CMK (cell line): Measurements from ENCODE around the gene SLC24A3.
"Not testable (repeated sequence)": the region's sequence is repeated elsewhere in the genome, so short reads cannot be mapped to it uniquely, and the experiment has no call there.

ENCODE experiments used
- DNase-seq: peaks from one replicate; pipeline ENCODE4 v3.0.0-alpha.2; 2010; ENCODE audit warnings: low read depth

Gene SLC24A3

GRCh38 chr20:19746396-19746795 lies 534.0 kb downstream of the SLC24A3 start:
- DNase-seq, result no peak

DNA sequence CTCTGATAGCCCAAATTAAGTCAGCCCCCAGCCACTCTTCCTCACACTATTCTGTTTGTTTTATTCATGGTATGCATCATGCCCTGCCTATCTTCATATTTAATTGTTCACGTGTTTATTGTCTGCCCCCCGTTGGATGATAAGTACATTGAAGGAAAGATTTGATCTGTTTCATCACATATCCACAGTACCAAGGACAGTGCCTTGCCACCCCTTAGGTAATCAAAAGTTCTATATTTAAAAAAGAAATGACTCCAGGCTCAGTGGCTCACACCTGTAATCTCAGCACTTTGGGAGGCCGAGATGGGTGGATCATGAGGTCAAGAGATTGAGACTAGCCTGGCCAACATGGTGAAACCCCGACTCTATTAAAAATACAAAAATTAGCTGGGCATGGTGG lies 535.5 kb downstream of the SLC24A3 start:
- no peak for DNase-seq

DNA sequence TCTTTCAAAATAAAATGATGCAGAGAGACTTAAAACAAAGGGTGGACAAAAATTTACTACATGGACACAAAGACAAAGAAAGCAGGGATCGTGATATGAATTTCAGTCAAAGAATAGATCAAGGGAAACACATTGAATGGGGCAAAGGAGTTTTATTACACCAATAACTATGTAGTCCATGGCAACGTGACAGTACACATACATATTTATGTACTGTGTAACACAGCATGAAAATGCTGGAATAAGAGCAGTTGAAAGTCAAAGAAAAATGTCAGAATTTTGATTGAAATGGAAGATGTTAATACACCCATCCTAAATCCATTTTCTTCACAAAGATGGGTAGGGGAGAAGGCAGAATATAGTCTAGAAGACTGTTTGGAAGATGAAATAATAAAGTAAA lies 536.2 kb downstream of the SLC24A3 start:
- DNase-seq, result no peak

DNA sequence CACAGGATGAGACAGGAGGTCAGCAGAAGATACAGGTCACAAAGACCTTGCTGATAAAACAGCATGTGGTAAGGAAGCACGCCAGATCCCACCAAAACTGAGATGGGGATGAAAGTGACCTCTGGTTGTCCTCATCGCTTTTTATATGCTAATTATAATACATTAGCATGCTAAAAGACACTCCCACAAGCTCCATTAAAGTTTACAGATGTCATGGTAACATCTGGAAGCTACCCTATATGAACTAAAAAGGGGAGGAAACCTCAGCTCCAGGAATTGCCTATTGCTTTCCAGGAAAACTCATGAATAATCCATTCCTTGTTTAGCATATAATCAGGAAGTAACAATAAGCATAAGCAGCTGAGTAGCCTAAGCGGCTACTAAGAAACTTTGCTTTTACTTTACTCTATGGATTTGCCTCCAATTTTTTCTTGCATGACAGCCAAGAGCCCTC lies 537.2 kb downstream of the SLC24A3 start:
- no peak for DNase-seq

DNA sequence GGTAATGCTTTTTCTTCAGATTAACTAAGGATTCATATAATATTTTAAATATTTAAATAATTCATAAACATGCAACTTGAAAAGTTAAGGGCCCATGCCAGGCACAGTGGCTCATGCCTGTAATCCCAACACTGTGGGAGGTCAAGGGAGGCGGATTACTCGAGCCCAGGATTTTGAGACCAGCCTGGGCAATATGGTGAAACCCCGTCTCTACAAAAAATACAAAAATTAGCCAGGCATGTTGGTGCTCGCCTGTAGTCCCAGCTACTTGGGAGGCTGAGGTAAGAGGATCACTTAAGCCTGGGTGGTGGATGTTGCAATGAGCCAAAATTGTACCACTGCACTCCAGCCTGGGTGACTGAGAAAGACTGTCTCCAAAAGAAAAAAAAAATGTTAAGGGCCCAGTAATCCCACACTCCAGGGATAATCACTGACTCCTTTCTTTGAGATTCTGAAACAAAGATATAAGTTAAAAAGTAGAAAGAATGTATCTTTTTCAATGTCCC lies 537.7 kb downstream of the SLC24A3 start:
- no peak for DNase-seq

DNA sequence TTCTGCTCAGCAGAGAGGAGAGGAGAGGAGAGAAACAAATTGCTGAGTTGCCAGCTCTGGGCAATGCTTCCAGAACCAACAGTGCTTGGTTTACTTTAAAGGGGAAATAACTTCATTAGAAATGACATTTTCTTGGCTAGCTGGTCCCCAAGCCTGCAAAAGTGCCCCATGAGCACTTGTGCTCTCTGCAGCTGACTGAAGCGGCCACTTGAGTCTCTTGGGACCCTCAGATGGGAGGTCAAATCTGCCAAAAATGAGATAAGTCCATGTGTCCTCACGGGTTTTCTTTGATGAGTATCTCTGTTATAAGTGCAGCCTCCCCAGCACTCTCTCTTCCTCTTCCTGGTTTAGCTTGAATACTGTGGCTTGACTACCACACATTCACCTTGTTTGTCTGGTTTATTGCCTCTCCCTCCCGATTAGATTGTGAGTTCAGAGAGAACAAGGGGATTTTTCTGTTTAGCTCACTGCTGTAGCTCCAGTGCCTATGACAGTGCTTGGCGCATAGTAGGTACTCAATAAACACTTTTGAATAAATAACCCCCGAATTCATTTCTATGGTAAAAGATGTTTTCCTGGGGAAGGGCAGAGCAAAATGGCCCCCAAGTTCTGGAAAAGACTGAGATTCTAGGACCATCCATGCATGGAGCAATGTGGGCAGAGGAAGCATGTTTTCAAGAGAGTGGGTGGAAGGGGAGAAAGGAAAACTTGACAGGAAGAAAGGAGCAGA lies 538.6 kb downstream of the SLC24A3 start:
- DNase-seq, result no peak

GRCh38 chr20:19754201-19754600 lies 541.8 kb downstream of the SLC24A3 start:
- not testable (repeated sequence) for DNase-seq

DNA sequence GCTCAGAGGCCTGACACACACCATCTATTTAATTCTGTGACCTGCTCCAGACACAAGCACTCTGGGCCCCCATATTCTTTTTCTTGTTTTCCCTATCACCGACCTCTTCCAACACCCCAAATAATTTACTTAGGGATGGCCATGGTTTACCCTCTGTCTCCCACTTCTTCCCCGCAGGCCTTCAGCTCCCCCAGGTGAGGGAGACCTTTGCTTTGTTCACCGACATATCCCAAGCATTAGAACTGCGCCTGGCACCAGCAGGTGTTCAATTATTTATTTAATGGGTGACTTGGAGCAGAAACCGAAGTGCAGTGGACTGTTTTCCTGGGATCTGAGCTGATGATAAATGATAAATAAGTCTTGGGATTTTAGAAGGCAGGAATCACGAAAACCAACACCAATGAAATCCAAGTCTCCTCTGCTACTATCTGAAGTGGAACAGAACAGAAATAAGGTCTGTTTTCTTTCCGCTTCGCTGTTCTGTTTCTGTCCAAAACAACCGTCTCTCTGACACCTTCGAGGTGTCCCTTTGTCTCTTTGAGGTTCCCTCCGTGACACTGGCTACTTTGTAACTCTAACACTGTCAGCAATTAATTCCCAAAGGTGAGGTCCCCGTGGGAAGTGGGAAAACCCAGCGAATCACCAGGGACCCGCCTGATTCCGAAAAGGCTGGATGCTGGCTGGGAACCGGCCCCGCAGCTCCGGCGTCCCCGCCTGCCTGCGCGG lies 544.5 kb downstream of the SLC24A3 start:
- DNase-seq, result no peak

GRCh38 chr20:19757487-19758132 lies 545.2 kb downstream of the SLC24A3 start:
- DNase-seq, result no peak

DNA sequence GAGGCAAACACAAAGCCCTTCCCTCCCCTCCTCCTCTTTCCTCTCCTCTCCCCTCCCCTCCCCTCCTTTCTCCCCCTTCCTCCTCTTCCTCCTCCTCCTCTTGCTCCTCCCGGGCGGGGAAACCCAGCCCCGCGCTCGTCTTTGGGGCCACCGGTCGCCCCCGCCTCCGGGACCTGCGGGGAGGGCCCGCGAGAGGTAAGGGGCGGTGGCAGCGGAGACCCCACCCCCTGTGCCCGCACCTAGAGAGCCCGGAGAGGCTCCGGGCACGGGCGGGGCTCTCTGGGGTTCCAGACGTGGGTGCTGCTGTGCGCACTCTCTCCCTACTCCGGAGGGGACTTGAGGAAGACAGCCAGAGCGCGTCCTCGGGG lies 545.7 kb downstream of the SLC24A3 start, which contains the start of gene RIN2:
RIN2 (plus strand) TSS at position 126 of the 368 bp plus-strand sequence. CDS start 131,344 bp downstream, outside the sequence.
- DNase-seq, result no peak

DNA sequence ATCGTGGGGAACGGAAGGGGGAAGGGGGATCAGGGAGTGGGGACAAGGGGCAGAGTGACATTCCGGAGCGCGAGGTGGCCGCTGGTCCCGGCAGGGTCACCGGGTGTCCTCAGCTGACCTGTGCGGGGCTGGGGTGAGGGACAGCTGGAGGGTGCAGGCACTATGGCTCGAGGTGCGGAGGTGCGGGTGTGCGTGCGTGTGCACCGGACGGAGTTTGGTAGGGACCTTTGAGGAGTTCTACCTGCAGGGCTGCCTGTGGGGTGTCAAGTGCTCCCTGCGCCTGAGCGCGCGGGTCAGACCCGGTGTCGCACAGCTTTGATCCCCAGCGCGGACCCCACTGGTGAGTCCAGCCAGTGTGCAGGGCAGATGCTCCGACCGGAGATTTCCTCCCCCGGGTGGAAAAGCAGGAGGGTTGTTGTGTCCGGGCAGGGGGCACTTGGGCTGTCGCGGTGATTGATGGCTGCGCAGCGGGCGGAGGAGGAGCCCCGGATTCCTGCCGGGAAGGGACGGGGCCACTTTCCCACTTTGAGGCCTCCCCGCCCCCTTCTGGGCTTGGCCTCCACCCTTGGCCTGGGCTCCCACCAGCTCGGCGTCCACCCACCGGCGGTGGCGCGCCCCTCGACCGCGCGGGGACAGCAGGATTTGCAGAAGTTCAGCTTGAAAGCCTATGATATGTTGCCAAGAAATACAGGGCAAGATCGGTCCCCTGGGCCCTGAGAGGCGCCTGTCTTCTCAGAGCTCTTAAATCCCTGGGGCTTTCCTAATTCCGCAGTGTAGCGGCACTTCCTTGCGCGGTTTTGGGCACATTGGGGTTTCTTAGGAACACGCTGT lies 546.3 kb downstream of the SLC24A3 start:
- DNase-seq, result no peak

DNA sequence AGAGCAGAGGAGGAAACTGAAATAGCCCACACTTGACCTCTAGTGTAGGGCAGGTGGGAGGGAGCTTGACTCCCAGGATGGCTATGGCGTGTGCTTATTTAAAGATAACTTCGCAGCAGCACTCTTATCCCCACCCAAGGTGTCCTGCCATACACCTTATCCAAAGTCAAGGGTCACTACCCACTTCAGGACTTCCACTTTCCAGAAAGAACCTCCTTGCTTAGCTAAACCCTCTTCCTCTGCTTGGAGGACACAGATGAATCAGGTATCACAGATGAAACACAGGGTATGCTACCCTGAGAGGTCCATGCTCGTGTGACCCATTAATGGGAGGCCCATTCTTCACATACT lies 547.9 kb downstream of the SLC24A3 start:
- no peak for DNase-seq

DNA sequence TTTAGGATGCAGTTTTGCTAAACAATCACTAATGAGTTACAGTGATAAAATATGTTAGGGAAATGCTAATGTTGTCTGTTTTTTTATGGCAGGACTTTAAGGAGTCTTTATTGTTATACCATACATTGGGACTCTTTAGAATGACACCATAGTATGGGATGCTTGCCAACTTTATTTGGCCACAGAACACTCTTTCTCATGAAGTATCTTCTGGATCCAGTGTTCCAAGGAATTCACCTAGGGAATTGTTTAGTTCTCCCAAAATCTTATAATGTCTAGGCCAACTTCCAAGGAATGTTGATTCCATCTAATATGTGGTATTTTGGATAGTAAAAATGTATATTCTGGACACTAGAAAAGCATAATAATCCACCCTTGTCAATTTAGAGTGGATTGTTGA lies 548.9 kb downstream of the SLC24A3 start:
- DNase-seq, result no peak

GRCh38 chr20:19761841-19762240 lies 549.4 kb downstream of the SLC24A3 start:
- DNase-seq, result no peak

DNA sequence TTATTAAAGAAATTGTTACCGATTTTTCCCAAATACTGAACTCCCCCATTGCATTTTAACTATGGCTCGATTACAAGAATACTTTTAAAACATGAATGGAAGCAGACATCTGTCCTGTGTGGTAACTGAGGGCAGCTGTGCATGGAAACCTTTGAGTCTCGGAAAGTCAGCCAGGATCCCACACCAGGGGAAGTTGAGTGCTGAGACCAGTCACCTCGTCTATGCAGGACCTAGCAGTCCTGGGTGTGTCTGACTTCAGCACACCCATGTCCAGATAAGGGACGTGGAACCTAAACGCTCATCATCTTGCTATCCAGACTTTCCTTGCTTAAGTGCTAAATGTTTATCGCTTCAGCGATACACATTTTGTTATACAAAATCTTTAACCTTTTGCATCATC lies 551.8 kb downstream of the SLC24A3 start:
- DNase-seq, result no peak

DNA sequence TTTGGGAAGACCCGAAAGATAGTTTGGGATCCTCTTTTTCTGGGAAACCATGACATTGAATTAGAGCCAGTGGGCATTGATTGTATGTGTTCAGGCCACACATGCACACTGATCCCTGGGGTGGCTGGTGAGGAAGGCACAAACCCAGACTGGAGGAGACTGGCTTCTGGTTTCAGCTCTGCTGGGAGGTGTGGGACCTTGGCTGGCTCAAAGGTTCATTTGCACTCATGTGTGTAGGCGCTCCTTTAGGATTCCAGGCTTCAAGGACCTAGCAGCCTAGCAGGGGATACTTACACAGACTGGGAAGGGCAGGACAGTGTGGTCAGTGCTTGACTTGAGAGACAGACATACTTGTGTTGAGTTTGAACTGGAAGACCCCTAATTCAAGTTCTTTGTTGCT lies 552.8 kb downstream of the SLC24A3 start:
- no peak for DNase-seq

- DNase-seq, result no peak
Measured at GRCh38 chr20:19765913-19766312, 553.5 kb downstream of the SLC24A3 start.

DNA sequence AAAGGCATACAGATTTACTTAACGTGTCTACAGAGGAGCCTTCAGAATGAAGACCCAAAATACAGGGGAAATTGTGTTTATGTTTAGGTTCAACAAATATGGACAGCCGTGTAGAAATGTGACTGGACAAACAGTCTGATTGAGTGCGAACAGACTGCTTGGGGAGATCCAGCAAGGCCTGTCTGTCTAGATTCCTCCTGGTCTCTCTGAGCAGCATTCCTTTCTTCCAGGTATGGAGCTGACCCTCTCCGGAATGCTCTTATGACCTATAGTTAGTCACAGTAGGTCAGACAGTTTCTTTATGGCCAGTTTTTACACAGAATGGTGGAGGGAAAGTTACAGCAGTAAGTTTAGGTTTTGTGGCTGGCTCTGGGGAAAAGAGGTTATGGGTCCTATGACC lies 554.6 kb downstream of the SLC24A3 start:
- no peak for DNase-seq

DNA sequence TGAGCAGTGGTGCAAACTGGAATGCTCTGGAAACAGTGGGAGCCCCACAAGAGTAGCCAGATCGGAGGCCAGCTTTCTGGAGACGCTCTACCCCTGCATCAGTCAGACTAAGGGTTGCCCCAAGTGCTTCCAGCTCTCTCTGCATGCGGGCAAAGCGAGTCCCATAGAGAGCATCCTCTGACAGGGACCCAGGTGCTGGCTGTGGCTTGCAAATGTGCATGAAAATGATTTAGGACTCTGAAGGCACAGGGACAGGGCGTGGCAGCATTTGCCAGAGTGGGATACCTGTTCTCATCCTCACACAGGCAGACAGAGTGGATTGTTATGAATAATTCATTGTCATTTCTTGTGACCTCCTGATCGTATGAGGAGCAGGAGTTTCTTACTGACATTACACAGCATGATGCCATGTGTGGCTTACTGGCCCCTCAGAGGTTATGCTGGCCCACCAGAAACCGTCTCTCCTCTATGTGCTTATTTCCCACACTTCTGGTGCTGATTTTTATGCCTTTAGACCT lies 555.9 kb downstream of the SLC24A3 start:
- no peak for DNase-seq

DNA sequence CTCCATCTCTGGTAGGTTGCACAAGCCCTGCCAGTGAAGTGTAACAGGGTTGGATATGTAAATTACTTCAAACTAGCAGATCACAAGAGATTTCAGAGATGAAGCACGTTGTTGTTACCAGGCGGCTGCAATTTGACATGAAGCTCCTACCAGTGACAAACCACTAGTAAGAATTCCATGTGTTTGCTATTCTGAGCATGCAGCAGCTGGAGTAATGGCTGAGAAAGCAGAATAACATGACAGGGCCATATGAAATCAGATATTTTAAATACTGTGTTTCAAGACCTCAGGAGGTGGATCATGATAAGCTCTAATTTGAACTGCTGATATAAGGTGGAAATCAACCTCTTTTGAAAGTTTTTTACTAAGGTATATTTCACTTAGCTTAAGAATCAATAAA lies 557.1 kb downstream of the SLC24A3 start:
- DNase-seq, result no peak

- DNase-seq, result no peak
Measured at GRCh38 chr20:19770375-19770774, 557.9 kb downstream of the SLC24A3 start.

DNA sequence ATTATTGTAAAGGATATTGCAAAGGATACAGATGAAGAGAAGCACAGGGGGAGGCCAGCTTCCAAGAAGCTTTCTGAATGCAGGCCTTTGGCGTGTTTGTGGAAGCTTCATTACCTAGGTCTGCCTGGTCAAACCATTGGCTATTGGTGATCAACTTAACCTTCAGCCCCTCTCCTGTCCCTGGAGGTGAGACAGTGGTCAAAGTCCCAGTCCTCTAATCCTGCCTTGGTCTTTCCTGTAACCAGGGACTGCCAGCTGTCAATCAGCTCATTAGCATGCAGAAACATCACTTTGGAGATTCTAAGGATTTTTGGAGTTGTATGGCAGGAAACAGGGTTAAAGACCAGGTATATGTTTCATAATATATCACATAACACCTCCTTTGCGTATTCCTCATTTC lies 558.6 kb downstream of the SLC24A3 start:
- no peak for DNase-seq
